D341Med (cell line): ENCODE results near the gene BRIX1.
A peak's percentile ranks its signal among the peaks of the same experiment; 100 is the strongest.
"Not testable (repeated sequence)": the region's sequence is repeated elsewhere in the genome, so short reads cannot be mapped to it uniquely, and the experiment has no call there.

Experiments
- DNase-seq: peaks from one replicate; pipeline ENCODE4 v3.0.0; 2012; ENCODE audit warnings: low spot score

The BRIX1 gene

DNA sequence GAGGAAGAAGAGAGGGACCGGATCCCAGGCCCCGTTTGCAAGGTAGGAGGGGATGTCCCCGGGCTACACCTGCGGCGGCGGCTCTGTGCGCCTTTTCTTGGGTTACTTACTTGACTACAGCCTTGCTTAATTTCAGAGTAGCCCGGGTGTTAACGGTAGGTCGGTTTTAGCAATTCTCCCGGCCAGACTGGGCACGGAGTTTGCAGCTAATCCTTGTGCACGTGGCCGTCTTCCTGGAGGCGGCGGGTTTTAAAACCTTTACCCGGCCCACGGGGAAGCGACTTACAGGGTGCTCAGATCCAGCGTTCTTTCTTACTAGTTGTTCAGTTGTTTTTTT, 313 bp downstream of the BRIX1 start:
- no peak for DNase-seq

DNA sequence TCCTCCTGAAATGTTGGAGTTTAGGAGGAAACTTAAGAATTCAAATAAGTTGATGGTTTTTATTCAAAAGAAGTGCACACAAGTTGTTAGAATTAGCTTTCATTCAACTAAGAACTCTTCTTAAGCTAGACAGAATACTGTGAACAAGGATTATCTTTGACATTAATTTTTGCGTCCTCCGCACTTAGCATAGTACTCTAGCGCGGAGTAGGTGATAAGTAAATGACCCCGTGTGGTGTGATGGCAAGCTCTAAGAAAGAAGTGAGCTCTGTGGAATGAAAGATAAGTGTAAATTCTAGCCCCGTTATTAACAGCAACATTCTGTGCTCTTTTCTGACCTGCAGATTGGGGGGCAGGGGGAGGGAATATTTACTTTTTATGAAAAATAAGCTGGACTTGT, 1.0 kb downstream of the BRIX1 start:
- DNase-seq: no peak

DNA sequence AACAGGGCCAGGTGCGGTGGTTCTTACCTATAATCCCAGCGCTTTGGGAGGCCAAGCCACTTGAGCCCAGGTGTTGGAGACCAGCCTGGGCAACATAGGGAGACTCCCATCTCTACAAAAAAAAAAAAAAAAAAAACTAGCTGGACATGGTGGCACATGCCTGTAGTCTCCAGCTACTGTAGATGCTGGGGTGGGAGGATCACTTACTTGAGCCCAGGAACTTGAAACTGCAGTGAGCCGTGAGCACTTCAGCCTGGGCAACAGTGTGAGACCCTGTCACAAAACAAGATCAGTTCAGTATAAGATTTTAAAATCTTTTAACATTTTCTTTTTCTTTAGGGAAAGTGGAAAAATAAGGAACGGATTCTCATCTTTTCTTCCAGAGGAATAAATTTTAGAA, 2.5 kb downstream of the BRIX1 start:
- no peak for DNase-seq

DNA sequence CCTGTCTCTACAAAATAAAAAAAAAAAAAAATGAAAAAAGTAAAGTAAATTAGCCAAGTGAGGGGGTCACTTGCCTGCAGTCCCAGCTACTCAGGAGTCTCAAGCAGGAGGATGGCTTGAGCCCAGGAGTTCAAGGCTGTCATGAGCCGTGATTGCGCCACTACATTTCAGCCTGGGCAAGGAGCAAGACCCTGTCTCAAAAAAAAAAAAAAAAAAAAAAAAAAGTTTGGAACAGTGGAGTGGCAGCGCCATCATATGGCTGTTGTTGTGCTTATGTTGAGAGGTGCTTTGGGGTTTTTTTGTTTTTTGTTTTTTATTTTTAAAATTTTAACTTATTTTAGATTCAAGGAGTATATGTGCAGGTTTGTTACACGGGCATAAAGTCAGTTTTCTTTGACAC, 3.6 kb downstream of the BRIX1 start:
- DNase-seq: no peak

DNA sequence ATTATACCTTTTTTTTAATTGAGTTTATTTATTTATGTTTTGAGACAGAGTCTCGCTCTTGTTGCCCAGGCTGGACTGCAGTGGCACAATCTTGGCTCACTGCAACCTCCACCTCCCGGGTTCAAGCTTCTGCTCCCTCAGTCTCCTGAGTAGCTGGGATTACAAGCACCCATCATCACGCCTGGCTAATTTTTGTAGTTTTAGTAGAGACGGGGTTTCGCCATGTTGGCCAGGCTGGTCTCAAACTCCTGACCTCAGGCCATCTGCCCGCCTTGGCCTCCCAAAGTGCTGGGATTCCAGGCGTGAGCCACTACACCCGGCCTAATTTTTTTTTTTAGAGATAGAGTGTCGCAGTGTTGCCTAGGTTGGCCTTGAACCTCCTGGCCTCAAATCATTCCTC, 7.7 kb downstream of the BRIX1 start:
- not testable (repeated sequence) for DNase-seq

DNA sequence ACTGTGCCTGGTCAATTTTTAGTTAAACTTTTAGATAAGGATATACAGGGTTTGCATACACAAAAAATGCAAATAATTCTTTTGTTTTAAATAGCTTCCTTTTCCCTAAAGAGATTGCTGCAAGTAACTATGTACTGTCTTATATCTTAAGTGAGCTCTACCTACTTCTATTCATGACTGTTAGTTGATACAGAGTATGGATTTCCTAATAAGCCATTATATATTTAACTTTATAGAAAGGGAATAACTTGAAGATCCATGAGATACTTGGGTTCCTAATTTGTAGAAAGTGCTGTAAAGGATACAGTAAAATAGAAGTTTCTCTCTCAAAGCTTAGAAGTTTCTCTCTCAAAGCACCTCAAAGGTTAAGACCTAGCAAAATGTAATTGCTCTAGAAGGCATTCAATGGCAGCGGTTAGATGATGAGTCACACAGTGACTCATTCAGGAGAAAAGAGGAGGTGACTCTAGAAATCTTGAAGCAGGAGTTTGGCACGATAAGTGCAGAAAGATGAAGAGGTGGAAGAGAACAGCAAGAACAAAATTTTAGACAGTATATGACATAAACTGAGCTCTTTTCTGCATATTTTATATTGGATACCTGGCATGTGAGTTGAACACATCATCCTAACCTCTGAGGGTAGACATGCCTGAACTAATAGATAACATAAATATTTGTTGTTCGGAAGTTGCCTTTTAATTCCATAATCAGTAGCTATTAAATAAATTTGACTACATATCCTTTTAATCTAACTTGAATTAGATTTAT, 8.4 kb downstream of the BRIX1 start:
- no peak for DNase-seq

DNA sequence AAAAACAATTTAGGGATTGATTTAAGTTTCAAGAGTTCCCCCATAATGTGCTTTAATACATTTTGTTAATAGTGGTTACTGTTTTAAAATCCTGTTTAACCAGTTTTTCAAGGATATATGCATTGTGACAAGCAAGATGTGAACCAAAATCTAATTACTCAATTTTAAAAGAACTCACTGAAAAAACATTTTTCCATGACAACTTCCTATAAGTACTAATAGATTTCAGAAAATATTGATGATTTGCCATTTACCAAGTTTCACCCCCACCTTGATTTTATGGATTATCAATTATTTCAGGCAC, 8.9 kb downstream of the BRIX1 start:
- no peak for DNase-seq

DNA sequence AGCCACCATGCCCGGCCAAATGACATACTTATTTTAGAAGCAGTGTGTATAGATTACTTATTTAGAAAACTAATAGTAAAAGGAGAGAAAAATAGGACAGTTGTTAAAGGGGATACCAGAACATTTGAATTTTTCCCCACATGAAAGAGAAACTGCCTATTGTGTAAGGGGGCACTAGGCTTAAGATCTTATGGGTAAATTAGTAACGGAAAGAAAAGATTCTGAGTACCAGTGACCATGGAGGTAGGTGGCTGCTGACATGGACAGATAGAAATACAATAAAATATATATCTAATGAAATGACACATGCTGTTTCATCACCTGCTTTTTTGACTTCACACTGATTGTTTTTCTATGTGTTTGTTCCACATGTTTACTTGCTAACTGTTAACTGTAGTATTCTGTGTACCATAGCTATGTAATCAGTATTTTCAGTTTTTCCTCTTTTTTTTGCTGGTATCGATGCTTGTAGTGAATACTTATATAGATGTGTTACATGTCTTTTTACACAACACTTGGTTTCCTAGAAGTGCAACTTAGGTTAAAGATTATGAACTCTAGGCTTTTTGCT, 10.9 kb downstream of the BRIX1 start:
- no peak for DNase-seq

DNA sequence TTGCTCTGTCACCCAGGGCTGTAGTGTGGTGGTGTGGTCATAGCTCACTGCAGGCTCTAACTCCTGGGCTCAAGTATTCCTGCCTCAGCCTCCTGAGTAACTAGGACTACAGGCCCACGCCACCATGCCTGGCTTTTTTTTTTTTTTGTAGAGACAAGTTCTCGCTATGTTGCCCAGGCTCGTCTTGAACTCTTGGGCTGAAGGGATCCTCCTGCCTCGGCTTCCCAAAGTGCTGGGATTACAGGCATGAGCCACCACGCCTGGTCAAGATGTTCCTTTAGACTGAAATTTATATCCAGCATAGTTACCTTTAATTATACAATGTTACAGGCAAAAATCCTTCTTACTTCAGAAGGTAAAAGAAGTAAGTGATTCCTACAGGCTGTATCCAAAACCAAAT, 12.3 kb downstream of the BRIX1 start:
- no peak for DNase-seq

DNA sequence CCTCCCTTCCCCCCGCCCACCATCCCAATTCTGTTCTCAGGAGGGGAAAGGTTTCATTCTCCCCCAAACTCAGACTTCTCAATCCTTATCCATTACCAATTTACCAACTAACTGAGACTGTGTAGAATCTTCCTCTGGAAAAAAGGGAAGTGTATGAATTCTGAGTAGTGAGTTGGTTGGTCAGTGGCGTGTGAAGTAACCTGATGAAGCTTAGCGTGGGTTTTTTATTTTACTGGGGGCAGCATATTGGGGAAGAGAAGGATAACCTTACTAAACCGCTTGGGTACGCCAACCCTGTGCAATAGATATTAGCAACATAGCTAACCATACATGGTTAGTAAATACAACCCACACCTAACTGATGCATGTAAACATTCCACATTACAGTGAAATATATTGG, 12.8 kb downstream of the BRIX1 start:
- no peak for DNase-seq

DNA sequence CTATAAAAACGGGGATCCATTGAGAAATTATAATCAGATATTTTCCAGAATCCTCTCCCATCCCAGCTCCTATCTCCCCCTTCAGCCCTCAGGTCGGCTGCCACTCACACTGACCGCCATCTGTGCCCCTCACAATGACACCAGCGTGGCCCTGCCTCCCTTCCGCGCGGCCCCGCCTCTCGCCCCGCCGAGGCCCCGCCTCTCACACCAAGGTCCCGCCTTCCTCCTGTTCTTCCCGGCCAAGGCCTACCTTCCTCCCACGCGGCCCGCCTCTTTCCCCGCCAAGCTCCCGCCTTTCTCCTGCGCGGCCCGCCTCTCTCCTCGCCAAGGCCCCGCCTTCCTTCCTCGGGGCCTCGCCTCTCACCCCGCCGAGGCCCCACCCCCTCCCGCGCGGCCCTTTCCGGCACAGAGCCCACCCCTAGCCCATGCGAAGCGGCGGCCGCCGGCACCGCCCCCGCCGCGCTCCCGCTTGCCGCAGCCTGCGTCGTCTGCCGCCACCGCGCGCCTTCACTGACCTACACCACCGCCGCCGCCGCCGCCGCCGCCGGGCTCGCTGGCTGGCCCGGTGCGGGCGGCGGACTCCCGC, 13.7 kb downstream of the BRIX1 start, which contains the start of gene DNAJC21:
TSS of gene DNAJC21 (plus strand) at position 426 of the 586 bp plus-strand sequence. CDS start 261 bp downstream, outside the sequence.
- peak; percentile 95 for DNase-seq

DNA sequence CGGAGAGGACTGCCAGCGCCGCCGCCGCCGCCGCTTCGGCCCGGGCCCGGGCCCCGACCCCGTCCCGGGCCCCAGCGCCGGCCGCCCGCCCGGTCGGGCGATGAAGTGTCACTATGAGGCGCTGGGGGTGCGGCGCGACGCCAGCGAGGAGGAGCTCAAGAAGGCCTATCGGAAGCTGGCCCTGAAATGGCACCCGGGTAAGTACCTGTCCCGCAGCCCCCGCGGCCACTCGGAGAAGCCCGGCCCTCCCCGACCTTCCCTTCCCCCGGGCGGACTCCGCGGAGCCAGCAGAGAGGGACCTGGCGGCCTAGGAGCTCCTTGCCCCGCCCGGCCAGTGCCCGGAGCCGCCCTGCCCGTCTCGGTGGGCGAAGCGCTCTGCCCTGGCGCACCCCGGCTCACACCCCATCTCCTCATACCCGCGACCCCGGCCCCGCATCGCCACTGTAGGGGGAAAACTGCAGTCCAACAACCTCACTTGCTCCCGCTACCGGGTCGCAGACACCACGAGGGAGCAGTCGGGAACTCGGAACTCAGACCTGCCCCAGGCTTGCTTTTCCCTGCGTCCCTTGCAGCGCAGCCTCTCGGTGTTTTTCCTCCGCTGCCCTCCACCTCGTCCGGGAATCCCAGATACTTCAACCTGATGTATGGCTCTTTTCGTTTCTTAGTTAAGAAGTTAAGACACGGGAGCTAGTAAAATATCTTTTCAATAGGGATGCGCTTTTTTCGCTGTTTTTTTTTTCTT, 14.4 kb downstream of the BRIX1 start:
- peak; percentile 84 for DNase-seq

DNA sequence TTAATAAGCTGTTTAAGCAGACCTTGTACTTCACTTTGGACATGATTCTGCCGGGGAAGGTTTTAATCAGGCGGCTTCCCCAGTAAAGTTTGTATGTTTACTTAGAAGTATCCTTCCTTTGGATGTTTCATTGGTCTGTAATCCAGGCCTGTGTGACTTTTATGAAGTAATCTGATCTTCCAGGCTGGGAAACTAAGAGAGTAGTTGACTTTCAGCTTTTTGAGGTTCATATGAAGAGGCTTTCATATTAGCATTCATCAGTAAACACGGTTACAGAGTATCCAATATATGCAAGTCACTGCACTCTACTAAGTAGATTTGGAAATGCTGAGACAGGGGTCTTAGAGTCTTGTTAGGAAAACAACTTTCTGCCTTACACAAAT, 14.9 kb downstream of the BRIX1 start:
- no peak for DNase-seq

DNA sequence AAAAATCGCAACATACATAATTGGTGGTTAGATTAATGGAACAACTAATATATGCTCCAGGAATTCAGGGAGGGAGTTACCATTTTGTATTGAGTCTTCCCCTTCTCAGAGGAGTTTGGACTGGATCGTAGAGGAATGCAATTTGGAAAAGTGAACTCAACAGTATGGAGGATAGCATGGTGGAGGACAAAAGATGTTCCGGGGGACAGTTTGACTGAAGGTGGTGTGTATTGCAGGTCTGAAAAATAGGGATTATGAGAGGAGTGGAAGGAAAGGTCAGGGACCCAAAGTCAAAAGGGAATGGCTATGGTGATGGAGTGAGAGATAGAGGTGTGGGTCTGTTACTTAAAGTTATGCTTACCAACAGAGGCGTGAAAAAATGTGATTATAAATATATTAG, 15.4 kb downstream of the BRIX1 start:
- no peak for DNase-seq

DNA sequence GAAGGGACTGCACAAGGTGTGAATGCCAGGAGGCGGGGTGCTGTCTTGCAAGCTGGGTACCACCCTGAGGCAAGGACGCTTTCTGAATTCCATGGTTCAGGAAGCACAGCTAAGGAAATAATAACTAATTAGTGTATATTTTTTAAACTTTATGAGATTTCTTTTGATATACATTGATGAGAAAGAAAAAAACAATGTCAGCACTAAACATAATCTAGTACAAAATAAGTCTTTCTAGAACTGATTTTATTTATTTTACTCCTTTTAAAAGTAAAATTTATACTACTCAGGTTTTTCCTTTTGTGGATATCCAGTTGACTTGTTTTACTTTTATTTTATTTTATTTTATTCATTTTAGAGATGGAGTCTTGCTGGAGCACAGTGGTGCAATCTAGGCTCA, 17.4 kb downstream of the BRIX1 start:
- no peak for DNase-seq

DNA sequence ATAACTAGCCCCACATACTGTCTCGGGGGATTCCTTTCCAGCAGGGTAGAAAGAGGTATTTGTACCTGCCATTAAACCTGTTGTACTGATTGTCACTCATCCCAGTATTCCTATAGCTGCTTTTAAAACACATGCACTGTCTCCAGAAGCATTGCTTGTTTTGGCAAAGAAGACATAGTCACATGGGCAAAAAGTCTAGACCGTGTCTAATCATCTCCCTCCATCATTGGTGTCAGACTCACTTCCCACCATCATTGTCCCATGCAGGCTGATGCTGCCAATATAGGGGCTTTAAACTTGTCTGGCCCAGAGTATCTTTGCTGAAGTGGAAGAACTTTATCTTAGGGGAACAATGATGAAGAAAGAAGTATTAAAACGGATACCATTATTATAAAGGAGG, 26.4 kb downstream of the BRIX1 start:
- DNase-seq: no peak

DNA sequence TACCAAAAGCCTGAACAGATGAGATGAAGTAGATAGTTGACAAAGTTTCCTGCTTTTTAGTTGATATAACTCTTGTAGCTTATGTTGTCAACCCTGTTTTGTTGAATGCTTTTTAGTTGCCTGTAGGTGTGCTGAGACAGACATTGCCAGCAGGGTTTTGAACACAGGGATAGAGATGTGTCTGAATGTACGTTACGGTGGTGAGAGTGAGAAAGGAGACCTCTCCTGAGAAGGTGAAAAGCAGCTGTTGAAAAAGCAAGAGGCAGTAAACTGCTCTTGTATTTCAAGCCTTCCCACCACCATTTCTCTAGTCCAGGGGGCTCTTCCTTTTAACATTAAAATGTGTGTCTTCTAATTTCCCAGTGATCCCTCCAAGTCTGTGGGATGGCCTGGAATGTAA, 28.5 kb downstream of the BRIX1 start:
- no peak for DNase-seq

DNA sequence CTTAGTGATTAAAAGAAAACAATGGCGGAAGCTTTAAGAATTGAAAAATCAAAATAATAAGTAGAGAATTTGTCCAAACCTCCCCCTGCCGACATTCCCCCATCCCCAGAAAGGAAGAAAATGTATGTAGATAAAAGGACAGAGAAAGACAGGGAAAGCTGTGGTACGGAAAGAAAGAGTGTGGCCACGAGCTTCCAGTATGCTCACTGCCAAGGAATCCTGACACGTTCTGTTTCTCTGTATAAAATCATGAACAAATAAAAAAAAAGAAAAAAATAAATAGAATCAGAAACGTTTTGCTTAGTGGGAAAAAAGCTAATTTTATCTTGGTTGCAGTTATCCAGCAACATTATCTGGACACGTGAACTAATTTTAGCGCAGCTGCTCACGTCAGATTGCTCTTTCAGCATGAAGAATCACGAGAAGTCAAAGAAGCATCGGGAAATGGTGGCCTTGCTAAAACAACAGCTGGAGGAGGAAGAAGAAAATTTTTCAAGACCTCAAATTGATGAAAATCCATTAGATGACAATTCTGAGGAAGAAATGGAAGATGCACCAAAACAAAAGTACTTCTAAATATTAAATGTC, 29.0 kb downstream of the BRIX1 start:
- no peak for DNase-seq

DNA sequence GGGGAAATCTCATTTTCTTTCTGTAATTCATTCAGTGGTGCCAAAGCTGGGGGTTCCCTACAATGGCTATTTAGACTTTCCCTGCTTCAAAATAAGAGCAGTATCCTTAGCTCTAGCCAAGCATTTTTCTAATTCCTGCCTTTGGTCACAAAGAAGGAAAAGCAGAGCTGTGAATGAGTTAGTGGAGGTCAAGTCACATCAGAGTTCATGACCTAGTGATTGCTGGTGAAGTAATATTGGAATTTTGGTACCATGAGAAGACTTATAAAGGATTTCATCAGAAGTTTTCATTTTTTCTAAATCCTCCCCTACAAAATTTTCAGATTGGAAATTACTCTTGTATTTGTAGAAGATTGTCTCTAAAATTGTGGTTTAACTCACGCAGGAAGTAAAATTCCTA, 41.8 kb downstream of the BRIX1 start:
- DNase-seq: no peak

DNA sequence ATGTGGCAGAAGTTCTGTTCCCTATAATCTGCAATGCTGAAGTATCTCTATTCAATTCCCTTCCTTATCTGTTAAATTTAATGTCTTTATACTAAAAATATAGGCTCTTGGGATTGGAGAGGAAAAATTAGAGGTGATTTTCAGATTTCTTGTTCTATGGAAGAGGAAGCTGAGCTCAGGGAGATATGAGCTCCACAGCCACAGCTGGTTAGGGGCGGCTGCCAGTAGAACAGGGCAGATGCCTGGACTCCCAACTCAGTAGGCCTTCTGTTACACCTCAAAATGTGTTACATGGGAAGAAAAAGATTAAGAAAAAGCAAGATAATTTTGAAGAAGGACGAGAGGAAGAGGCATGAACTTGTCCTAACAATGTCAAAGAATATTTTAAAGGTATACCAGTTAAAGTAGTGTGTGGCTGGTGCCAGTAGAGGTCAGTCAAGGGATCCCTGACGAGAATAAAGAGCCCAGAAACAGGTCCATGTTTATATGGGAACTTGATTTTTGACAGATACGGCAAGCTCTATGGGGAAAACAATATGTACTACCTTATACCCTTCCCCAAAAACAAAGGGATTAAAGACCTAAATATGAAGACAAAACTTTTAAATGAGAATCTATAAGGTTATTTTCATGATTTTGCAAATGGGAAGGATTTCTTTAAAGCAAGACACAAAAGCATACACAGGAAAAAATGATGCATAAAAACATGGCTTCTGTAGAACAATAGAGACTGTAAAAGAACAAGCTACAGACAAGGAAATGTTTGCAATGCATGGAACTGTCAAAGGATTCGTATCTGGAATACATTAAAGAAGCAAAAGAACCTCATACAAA, 42.6 kb downstream of the BRIX1 start:
- peak; percentile 51 for DNase-seq

DNA sequence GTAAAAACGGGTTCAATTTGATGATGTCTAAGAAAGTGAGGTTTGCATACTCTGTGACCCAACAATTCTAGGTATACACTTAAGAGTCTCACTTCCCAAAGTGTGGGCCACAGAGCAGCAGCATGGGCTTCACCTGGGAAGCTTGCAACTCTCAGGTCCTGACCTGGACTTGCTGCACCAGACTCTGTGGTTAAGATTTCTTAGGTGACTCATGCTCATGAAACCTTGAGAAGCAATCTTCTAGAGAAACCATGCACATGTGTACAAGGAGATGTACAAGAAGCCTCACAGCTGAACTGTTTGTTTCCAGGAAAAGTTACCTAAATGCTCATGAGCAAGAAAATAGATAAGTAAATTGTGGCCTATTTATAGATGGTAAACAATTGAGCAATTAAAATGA, 43.8 kb downstream of the BRIX1 start:
- DNase-seq: no peak

DNA sequence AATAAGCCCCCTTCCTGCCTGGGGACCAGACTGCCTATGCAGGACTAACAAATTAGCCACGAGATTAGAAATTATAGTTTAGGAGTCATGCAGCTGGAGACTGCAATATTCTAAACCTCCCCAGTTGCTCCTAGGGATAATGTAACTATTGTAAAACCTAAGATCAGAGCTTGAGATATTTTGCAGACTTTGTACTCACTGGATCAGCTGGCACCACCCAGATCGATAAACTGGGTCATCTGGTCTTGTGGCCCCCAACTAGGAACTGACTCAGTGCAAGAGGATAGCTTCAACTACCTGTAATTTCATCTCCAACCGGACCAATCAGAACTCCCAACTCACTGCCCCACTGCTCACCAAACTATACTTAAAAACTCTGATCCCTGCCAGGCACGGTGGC, 52.0 kb downstream of the BRIX1 start:
- DNase-seq: no peak
